Liver (tissue), 4 donors: ENCODE results near the gene FUT7. TPM values are rescaled to one million over a fixed set of nuclear protein-coding genes. Genes with fewer than 3 reads are reported as not detected.

Experiments used
- polyA plus RNA-seq, 2 donors: library from polyadenylated mRNA; stranded (reverse) in 1 of 2; unstranded in 1 of 2; fragments of 200-250 nt in 1 of 2; fragments of >200 nt in 1 of 2; fragmentation: Nextera tagmentation in 1 of 2; extraction: Ambion mirVana in 1 of 2; gene quantifications; one replicate each; pipeline versions ENCODE4 v1.2.1 to v1.2.3, GENCODE V29; 2013 to 2015
- total RNA-seq, 2 donors: library from RNA; depleted of rRNA; stranded (reverse); fragments of >200 nt; gene quantifications; one replicate each; pipeline ENCODE4 v1.2.3, GENCODE V29; 2014
- donor health status: healthy.
- donor health status: healthy.
- donor health status: healthy.

FUT7 gene
- total and polyA plus RNA-seq, 4 donors, result 0.14 to 0.67 (median 0.37) TPM; not detected in 1

Other genes with a start within 250 kb of the FUT7 start
Only the 30 nearest of the 38 such genes appear.
- gene AJM1, start 189.6 kb downstream of the FUT7 start, total RNA-seq, result 1 to 10 TPM in 1 of 2 donors, under 1 TPM in 1; 0.56 to 2.3 TPM
- 1 to 10 TPM in 1 of 2 donors, under 1 TPM in 1; 0.61 to 1.0 TPM for gene AJM1, start 189.6 kb downstream of the FUT7 start, polyA plus RNA-seq
- gene PHPT1, start 182.7 kb downstream of the FUT7 start, total RNA-seq, result 10 to 100 TPM; 23.2 to 40.4 TPM
- 10 to 100 TPM; 44.2 to 83.1 TPM for gene PHPT1, start 182.7 kb downstream of the FUT7 start, polyA plus RNA-seq
- 1 to 10 TPM; 4.0 to 8.1 TPM for gene MAMDC4, start 179.7 kb downstream of the FUT7 start, total RNA-seq
- gene MAMDC4, start 179.7 kb downstream of the FUT7 start, polyA plus RNA-seq, result 1 to 10 TPM; 2.4 to 3.9 TPM
- gene EDF1, start 165.8 kb downstream of the FUT7 start, total RNA-seq, result 100 to 1,000 TPM; 123 to 248 TPM
- gene EDF1, start 165.8 kb downstream of the FUT7 start, polyA plus RNA-seq, result 100 to 1,000 TPM; 289 to 513 TPM
- gene TRAF2, start 145.6 kb downstream of the FUT7 start, total RNA-seq, result 10 to 100 TPM in 1 of 2 donors, 1 to 10 TPM in 1; 7.5 to 14.9 TPM
- 1 to 10 TPM; 4.7 to 6.1 TPM for gene TRAF2, start 145.6 kb downstream of the FUT7 start, polyA plus RNA-seq
- gene FBXW5, start 87.3 kb downstream of the FUT7 start, total RNA-seq, result 100 to 1,000 TPM in 1 of 2 donors, 10 to 100 TPM in 1; 64.0 to 163 TPM
- gene FBXW5, start 87.3 kb downstream of the FUT7 start, polyA plus RNA-seq, result 100 to 1,000 TPM in 1 of 2 donors, 10 to 100 TPM in 1; 87.1 to 130 TPM
- 100 to 1,000 TPM in 1 of 2 donors, 10 to 100 TPM in 1; 25.1 to 323 TPM for gene C8G, start 86.8 kb downstream of the FUT7 start, total RNA-seq
- gene C8G, start 86.8 kb downstream of the FUT7 start, polyA plus RNA-seq, result 1,000 to 10,000 TPM in 1 of 2 donors, 100 to 1,000 TPM in 1; 892 to 1,117 TPM
- gene LCN12, start 79.8 kb downstream of the FUT7 start, total RNA-seq, result 1 to 10 TPM; 2.3 to 5.2 TPM
- 10 to 100 TPM in 1 of 2 donors, 1 to 10 TPM in 1; 7.3 to 12.2 TPM for gene LCN12, start 79.8 kb downstream of the FUT7 start, polyA plus RNA-seq
- gene PTGDS, start 54.6 kb downstream of the FUT7 start, total RNA-seq, result 1 to 10 TPM in 1 of 2 donors, under 1 TPM in 1; 0.23 to 5.4 TPM
- gene PTGDS, start 54.6 kb downstream of the FUT7 start, polyA plus RNA-seq, result 10 to 100 TPM in 1 of 2 donors, 1 to 10 TPM in 1; 7.4 to 15.2 TPM
- under 1 TPM in 1 of 2 donors, not detected in 1; 0.08 TPM for gene LCNL1, start 49.1 kb downstream of the FUT7 start, total RNA-seq
- gene LCNL1, start 49.1 kb downstream of the FUT7 start, polyA plus RNA-seq, result under 1 TPM in 1 of 2 donors, not detected in 1; 0.01 TPM
- gene PAXX, start 39.7 kb downstream of the FUT7 start, total RNA-seq, result 1 to 10 TPM; 7.3 to 9.0 TPM
- gene PAXX, start 39.7 kb downstream of the FUT7 start, polyA plus RNA-seq, result 10 to 100 TPM; 29.4 to 34.1 TPM
- gene CLIC3, start 35.5 kb downstream of the FUT7 start, total RNA-seq, result under 1 TPM; 0.33 to 0.42 TPM
- gene CLIC3, start 35.5 kb downstream of the FUT7 start, polyA plus RNA-seq, result under 1 TPM; 0.38 to 0.83 TPM
- gene ABCA2, start 3.9 kb downstream of the FUT7 start, total RNA-seq, result 10 to 100 TPM in 1 of 2 donors, 1 to 10 TPM in 1; 2.9 to 15.2 TPM
- gene ABCA2, start 3.9 kb downstream of the FUT7 start, polyA plus RNA-seq, result 10 to 100 TPM in 1 of 2 donors, 1 to 10 TPM in 1; 9.5 to 15.1 TPM
- 1 to 10 TPM; 2.7 to 5.6 TPM for gene NPDC1, start 14.1 kb upstream of the FUT7 start, total RNA-seq
- 10 to 100 TPM in 1 of 2 donors, 1 to 10 TPM in 1; 9.0 to 14.5 TPM for gene NPDC1, start 14.1 kb upstream of the FUT7 start, polyA plus RNA-seq
- under 1 TPM; 0.09 to 0.25 TPM for gene ENTPD2, start 22.0 kb upstream of the FUT7 start, total RNA-seq
- under 1 TPM; 0.17 to 0.40 TPM for gene ENTPD2, start 22.0 kb upstream of the FUT7 start, polyA plus RNA-seq
- gene SAPCD2, start 38.5 kb upstream of the FUT7 start, total RNA-seq, result 1 to 10 TPM in 1 of 2 donors, under 1 TPM in 1; 0.08 to 1.8 TPM
- gene SAPCD2, start 38.5 kb upstream of the FUT7 start, polyA plus RNA-seq, result under 1 TPM; 0.06 to 0.38 TPM
- 1 to 10 TPM; 1.8 to 2.3 TPM for gene UAP1L1, start 45.4 kb upstream of the FUT7 start, total RNA-seq
- gene UAP1L1, start 45.4 kb upstream of the FUT7 start, polyA plus RNA-seq, result 1 to 10 TPM in 1 of 2 donors, under 1 TPM in 1; 0.35 to 1.6 TPM
- gene MAN1B1, start 54.9 kb upstream of the FUT7 start, total RNA-seq, result 10 to 100 TPM; 19.9 to 31.8 TPM
- 10 to 100 TPM; 23.2 to 29.7 TPM for gene MAN1B1, start 54.9 kb upstream of the FUT7 start, polyA plus RNA-seq
- gene DPP7, start 82.6 kb upstream of the FUT7 start, total RNA-seq, result 10 to 100 TPM; 25.0 to 38.8 TPM
- gene DPP7, start 82.6 kb upstream of the FUT7 start, polyA plus RNA-seq, result 10 to 100 TPM; 62.6 to 71.1 TPM
- not detected for gene GRIN1, start 107.1 kb upstream of the FUT7 start, total RNA-seq
- under 1 TPM in 1 of 2 donors, not detected in 1; 0.05 TPM for gene GRIN1, start 107.1 kb upstream of the FUT7 start, polyA plus RNA-seq
- gene LRRC26, start 138.0 kb upstream of the FUT7 start, total RNA-seq, result under 1 TPM in 1 of 2 donors, not detected in 1; 0.17 TPM
- gene LRRC26, start 138.0 kb upstream of the FUT7 start, polyA plus RNA-seq, result under 1 TPM in 1 of 2 donors, not detected in 1; 0.09 TPM
- gene TMEM210, start 140.0 kb upstream of the FUT7 start, total RNA-seq, result not detected
- not detected for gene TMEM210, start 140.0 kb upstream of the FUT7 start, polyA plus RNA-seq
- gene ANAPC2, start 156.5 kb upstream of the FUT7 start, total RNA-seq, result 10 to 100 TPM; 19.4 to 32.6 TPM
- gene ANAPC2, start 156.5 kb upstream of the FUT7 start, polyA plus RNA-seq, result 10 to 100 TPM in 1 of 2 donors, 1 to 10 TPM in 1; 9.3 to 19.9 TPM
- 10 to 100 TPM; 29.8 to 37.5 TPM for gene SSNA1, start 156.6 kb upstream of the FUT7 start, total RNA-seq
- 10 to 100 TPM; 43.1 to 44.2 TPM for gene SSNA1, start 156.6 kb upstream of the FUT7 start, polyA plus RNA-seq
- gene TPRN, start 168.7 kb upstream of the FUT7 start, total RNA-seq, result 10 to 100 TPM in 1 of 2 donors, 1 to 10 TPM in 1; 5.4 to 15.8 TPM
- gene TPRN, start 168.7 kb upstream of the FUT7 start, polyA plus RNA-seq, result 10 to 100 TPM in 1 of 2 donors, 1 to 10 TPM in 1; 6.5 to 20.1 TPM
- gene TMEM203, start 173.6 kb upstream of the FUT7 start, total RNA-seq, result 10 to 100 TPM; 19.9 to 21.5 TPM
- 10 to 100 TPM; 21.4 to 27.5 TPM for gene TMEM203, start 173.6 kb upstream of the FUT7 start, polyA plus RNA-seq
- gene NDOR1, start 173.6 kb upstream of the FUT7 start, total RNA-seq, result 1 to 10 TPM; 2.9 to 4.7 TPM
- 1 to 10 TPM; 2.5 to 3.5 TPM for gene NDOR1, start 173.6 kb upstream of the FUT7 start, polyA plus RNA-seq
- gene RNF208, start 190.2 kb upstream of the FUT7 start, total RNA-seq, result under 1 TPM; 0.28 to 0.59 TPM
- 1 to 10 TPM; 4.6 to 7.1 TPM for gene RNF208, start 190.2 kb upstream of the FUT7 start, polyA plus RNA-seq
- under 1 TPM; 0.14 to 0.25 TPM for gene CYSRT1, start 193.1 kb upstream of the FUT7 start, total RNA-seq
- under 1 TPM; 0.15 to 0.50 TPM for gene CYSRT1, start 193.1 kb upstream of the FUT7 start, polyA plus RNA-seq
- gene RNF224, start 195.4 kb upstream of the FUT7 start, total RNA-seq, result not detected
- not detected for gene RNF224, start 195.4 kb upstream of the FUT7 start, polyA plus RNA-seq